HL-60 (cell line): ENCODE measurements around the gene GPR135.

Experiments used
- GABPA ChIP-seq: IDR thresholded peaks from 2 replicates; pipeline ENCODE4 v1.6.1; 2012; ENCODE audit warnings: low read depth
- POLR2AphosphoS5 ChIP-seq: IDR thresholded peaks from 2 replicates; pipeline ENCODE4 v1.6.1; 2012; ENCODE audit warnings: low read depth
- SPI1 ChIP-seq: IDR thresholded peaks from 2 replicates; pipeline ENCODE4 v1.6.1; 2012; ENCODE audit warnings: low read depth, mild to moderate bottlenecking, borderline replicate concordance
- TF ChIP-seq, protein P1 (sequence below): IDR thresholded peaks from one replicate; pipeline ENCODE4 v1.5.1; 2011; ENCODE audit warnings: low read length, control low read depth, inconsistent platforms; ENCODE audit not compliant: insufficient read depth
- TF ChIP-seq, protein P2 (sequence below): IDR thresholded peaks from 2 replicates; pipeline ENCODE4 v1.6.1; 2012; ENCODE audit warnings: low read depth; ENCODE audit not compliant: insufficient replicate concordance

DNA sequence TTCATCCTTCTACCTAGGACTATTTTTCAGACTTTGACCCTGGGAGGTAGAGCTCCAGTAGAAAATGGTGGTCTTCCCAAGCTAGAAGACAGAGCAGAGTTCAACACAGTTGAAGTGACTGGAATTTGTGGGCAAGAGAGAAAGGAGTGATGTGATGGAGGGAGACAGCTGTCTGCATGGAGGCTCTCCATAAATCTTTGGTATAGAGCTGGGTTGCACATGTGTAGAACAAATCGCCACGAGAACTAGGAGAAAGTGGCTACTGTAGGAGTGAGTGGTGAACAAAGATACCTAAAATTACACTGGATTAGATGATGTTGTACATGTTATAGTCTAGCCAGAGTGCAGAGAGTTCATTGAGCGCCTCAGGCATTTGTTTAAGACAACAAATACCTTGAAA is 14.5 kb downstream of the GPR135 start:
- TF ChIP-seq, protein P1, sequence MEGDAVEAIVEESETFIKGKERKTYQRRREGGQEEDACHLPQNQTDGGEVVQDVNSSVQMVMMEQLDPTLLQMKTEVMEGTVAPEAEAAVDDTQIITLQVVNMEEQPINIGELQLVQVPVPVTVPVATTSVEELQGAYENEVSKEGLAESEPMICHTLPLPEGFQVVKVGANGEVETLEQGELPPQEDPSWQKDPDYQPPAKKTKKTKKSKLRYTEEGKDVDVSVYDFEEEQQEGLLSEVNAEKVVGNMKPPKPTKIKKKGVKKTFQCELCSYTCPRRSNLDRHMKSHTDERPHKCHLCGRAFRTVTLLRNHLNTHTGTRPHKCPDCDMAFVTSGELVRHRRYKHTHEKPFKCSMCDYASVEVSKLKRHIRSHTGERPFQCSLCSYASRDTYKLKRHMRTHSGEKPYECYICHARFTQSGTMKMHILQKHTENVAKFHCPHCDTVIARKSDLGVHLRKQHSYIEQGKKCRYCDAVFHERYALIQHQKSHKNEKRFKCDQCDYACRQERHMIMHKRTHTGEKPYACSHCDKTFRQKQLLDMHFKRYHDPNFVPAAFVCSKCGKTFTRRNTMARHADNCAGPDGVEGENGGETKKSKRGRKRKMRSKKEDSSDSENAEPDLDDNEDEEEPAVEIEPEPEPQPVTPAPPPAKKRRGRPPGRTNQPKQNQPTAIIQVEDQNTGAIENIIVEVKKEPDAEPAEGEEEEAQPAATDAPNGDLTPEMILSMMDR, result no peak
- TF ChIP-seq GABPA (no peak), SPI1 (no peak), POLR2AphosphoS5 (no peak)
- TF ChIP-seq, protein P2, sequence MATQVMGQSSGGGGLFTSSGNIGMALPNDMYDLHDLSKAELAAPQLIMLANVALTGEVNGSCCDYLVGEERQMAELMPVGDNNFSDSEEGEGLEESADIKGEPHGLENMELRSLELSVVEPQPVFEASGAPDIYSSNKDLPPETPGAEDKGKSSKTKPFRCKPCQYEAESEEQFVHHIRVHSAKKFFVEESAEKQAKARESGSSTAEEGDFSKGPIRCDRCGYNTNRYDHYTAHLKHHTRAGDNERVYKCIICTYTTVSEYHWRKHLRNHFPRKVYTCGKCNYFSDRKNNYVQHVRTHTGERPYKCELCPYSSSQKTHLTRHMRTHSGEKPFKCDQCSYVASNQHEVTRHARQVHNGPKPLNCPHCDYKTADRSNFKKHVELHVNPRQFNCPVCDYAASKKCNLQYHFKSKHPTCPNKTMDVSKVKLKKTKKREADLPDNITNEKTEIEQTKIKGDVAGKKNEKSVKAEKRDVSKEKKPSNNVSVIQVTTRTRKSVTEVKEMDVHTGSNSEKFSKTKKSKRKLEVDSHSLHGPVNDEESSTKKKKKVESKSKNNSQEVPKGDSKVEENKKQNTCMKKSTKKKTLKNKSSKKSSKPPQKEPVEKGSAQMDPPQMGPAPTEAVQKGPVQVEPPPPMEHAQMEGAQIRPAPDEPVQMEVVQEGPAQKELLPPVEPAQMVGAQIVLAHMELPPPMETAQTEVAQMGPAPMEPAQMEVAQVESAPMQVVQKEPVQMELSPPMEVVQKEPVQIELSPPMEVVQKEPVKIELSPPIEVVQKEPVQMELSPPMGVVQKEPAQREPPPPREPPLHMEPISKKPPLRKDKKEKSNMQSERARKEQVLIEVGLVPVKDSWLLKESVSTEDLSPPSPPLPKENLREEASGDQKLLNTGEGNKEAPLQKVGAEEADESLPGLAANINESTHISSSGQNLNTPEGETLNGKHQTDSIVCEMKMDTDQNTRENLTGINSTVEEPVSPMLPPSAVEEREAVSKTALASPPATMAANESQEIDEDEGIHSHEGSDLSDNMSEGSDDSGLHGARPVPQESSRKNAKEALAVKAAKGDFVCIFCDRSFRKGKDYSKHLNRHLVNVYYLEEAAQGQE, result no peak
